ENCODE measurements around the gene RAB8A. TPM values are rescaled to one million over a fixed set of nuclear protein-coding genes. Genes with fewer than 3 reads are reported as not detected.

Gene RAB8A
- total RNA-seq, 2 donors from 2014 or later, result 127 to 145 TPM

- no peaks in the 10 kb centered on the region for H3K4me1 ChIP-seq
- H3K27ac ChIP-seq, result no peak overlapping the region
- H3K27me3 ChIP-seq, result no peaks in the 10 kb centered on the region
- H3K9me3 ChIP-seq, result no peaks in the 10 kb centered on the region
- no peak overlapping the region for H3K4me3 ChIP-seq
- intact Hi-C loops (cut with DNase I), result no loop called here
- no peak for TF ChIP-seq CTCF (IDR thresholded peaks at IDR 0.05)
- no peaks in the 10 kb centered on the region for H3K36me3 ChIP-seq
- no peak overlapping the region for H3K9ac ChIP-seq (ENCODE audit: low read depth in 2 of 2, low read length in 2 of 2)
- DNase-seq, result no peak
Measured at GRCh38 chr19:16141043-16141442, 29.4 kb downstream of the RAB8A start.

- no peaks in the 10 kb centered on the region for H3K27me3 ChIP-seq
- H3K9me3 ChIP-seq, result no peaks in the 10 kb centered on the region
- no peaks in the 10 kb centered on the region for H3K4me1 ChIP-seq
- DNase-seq, result no peak
- H3K9ac ChIP-seq (ENCODE audit: low read depth in 2 of 2, low read length in 2 of 2), result no peak overlapping the region
- intact Hi-C loops (cut with DNase I), result no loop called here
- H3K4me3 ChIP-seq, result no peak overlapping the region
- no peak for TF ChIP-seq CTCF (IDR thresholded peaks at IDR 0.05)
- H3K27ac ChIP-seq, result no peak overlapping the region
- no peaks in the 10 kb centered on the region for H3K36me3 ChIP-seq
Measured at GRCh38 chr19:16142032-16142580, 30.4 kb downstream of the RAB8A start.

DNA sequence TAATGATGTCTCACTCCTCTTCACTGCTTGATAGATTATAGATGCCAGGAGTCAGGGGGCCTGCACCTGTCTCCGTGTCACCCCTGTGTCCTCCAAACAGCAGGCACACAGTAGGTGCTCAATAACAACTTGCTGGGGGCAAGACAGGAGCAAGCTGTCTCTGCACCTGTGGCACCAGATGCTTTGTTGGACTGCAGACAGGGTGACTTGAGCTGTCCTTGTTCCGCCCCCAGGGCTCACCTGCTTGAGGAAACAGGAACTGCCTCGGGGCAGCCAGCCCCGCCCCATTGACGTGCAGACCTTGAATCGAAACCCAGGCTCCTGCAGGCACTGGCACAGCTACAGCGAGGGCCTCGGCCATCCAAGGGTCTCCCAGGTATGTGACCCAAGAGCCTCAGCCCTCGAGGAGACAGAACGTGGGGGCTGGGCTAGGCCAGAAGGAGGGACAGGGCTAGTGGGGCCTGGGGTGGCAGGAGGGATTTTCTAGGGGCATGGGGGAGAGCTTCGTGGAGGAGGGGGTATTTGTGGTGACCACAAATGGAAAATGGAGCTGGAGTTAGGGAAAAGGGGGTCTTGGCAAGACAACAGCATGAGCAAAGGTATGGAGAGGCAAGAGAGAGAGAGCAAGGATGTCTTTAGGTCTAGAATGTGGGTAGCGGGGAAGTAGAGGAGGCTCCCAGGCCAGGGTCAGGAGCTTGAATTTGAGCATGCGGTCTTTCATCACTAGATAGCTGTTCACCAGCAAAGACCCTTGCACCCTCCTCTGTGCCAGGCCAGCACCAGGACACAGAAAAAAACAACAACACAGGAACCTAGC lies 31.9 kb downstream of the RAB8A start, which contains the start of gene HSH2D:
Gene HSH2D (plus strand): TSS at position 287 of the 817 bp plus-strand sequence. CDS start 5,066 bp downstream, outside the sequence.
- Histone ChIP-seq H3K4me3 (peak within 1 kb of the TSS; percentile 33), H3K36me3 (no peaks in the 10 kb centered on the region), H3K27ac (peak within 1 kb of the TSS; percentile 81), H3K9ac (ENCODE audit: low read depth in 2 of 2, low read length in 2 of 2) (peak within 1 kb of the TSS; percentile 75 to 88), H3K9me3 (no peaks in the 10 kb centered on the region), H3K4me1 (no peaks in the 10 kb centered on the region), H3K27me3 (no peaks in the 10 kb centered on the region)
- intact Hi-C loops (cut with DNase I), result no loop called here
- TF ChIP-seq CTCF (IDR thresholded peaks at IDR 0.05), result no peak
- peak; percentile 92 for DNase-seq

DNA sequence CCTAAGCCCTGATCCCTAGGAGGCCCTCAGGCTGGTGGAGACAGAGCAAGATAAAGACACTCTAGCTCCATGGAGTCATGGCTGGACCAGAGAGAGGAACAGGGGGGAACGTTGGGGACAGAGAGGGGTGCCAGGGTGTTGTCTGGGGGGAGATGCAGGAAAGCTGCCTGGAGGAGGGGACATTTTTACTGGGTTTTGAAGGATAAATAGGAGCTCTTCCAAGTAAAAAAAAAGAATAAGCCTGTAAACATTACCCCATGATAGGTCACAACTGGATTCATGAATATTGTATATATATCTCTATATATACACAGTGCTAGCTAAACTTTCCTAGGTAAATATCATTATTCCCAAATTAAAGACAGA lies 32.5 kb downstream of the RAB8A start:
- peak overlapping the region; percentile 75 to 88 for H3K9ac ChIP-seq (ENCODE audit: low read depth in 2 of 2, low read length in 2 of 2)
- intact Hi-C loops (cut with DNase I), result no loop called here

GRCh38 chr19:16146112-16146511 lies 34.4 kb downstream of the RAB8A start:
- H3K9ac ChIP-seq (ENCODE audit: low read depth in 2 of 2, low read length in 2 of 2), result peak overlapping the region in 1 of 2 donors; percentile 40
- no peak for TF ChIP-seq CTCF (IDR thresholded peaks at IDR 0.05)
- H3K36me3 ChIP-seq, result no peaks in the 10 kb centered on the region
- H3K27me3 ChIP-seq, result no peaks in the 10 kb centered on the region
- intact Hi-C loops (cut with DNase I), result no loop called here
- no peaks in the 10 kb centered on the region for H3K4me1 ChIP-seq
- no peak for DNase-seq
- H3K4me3 ChIP-seq, result no peak overlapping the region
- no peaks in the 10 kb centered on the region for H3K9me3 ChIP-seq
- H3K27ac ChIP-seq, result no peak overlapping the region

More for the DNA sequence above, 32.5 kb downstream of the RAB8A start:
- Histone ChIP-seq H3K27ac (peak overlapping the region; percentile 81), H3K27me3 (no peaks in the 10 kb centered on the region), H3K4me3 (peak overlapping the region; percentile 33), H3K9me3 (no peaks in the 10 kb centered on the region), H3K4me1 (no peaks in the 10 kb centered on the region), H3K36me3 (no peaks in the 10 kb centered on the region)
- TF ChIP-seq CTCF (IDR thresholded peaks at IDR 0.05), result no peak
- no peak for DNase-seq
